A549 (cell line): Measurements from ENCODE around the gene FAAP24. TPM values are rescaled to one million over a fixed set of nuclear protein-coding genes. Genes with fewer than 3 reads are reported as not detected.

ENCODE experiments used
- ATOH8 ChIP-seq: fragments of 250-450 bp; sonication (Bioruptor Pico); IDR thresholded peaks from 2 replicates; pipeline ENCODE4 v1.5.0; 2020; ENCODE audit warnings: low read depth, mild to moderate bottlenecking, moderate library complexity
- BCL3 ChIP-seq: fragments of >200 bp; sonication (Bioruptor Twin); formaldehyde crosslinking; IDR thresholded peaks from 3 replicates; pipeline ENCODE4 v1.6.1; 2016
- CBX2 ChIP-seq: fragments of 200-600 bp; sonication (generic); IDR thresholded peaks from 2 replicates; pipeline ENCODE4 v1.6.1; 2016; ENCODE audit warnings: low read depth, mild to moderate bottlenecking, borderline replicate concordance
- EHF ChIP-seq: fragments of 250-450 bp; sonication (Bioruptor Pico); IDR thresholded peaks from 2 replicates; pipeline ENCODE4 v1.5.0; 2020; ENCODE audit warnings: mild to moderate bottlenecking
- EHMT2 ChIP-seq: fragments of 200-600 bp; sonication (generic); IDR thresholded peaks from 2 replicates; pipeline ENCODE4 v1.6.1; 2016; ENCODE audit warnings: antibody characterized with exemption, low read depth, mild to moderate bottlenecking, moderate library complexity
- HDAC2 ChIP-seq: fragments of 200-600 bp; sonication (generic); IDR thresholded peaks from 2 replicates; pipeline ENCODE4 v1.6.1; 2016
- HES2 ChIP-seq: fragments of >200 bp; sonication (Bioruptor Twin); formaldehyde crosslinking; IDR thresholded peaks from 2 replicates; pipeline ENCODE4 v1.6.1; 2016
- HEYL ChIP-seq: fragments of 250-450 bp; sonication (Bioruptor Pico); IDR thresholded peaks from 2 replicates; pipeline ENCODE4 v1.8.0; 2021; ENCODE audit warnings: mild to moderate bottlenecking, moderate library complexity
- HOXA7 ChIP-seq: fragments of 250-450 bp; sonication (Bioruptor Pico); IDR thresholded peaks from 2 replicates; pipeline ENCODE4 v1.5.0; 2020; ENCODE audit warnings: mild to moderate bottlenecking, moderate library complexity
- HOXB13 ChIP-seq: fragments of 250-450 bp; sonication (Bioruptor Pico); IDR thresholded peaks from 2 replicates; pipeline ENCODE4 v1.5.0; 2020; ENCODE audit warnings: low read depth, mild to moderate bottlenecking, moderate library complexity
- HOXB5 ChIP-seq: fragments of 250-450 bp; sonication (Bioruptor Pico); IDR thresholded peaks from 2 replicates; pipeline ENCODE4 v1.5.0; 2020; ENCODE audit warnings: mild to moderate bottlenecking, moderate library complexity
- JUN ChIP-seq, 2 experiments: fragments of >200 bp; sonication (Bioruptor Twin); formaldehyde crosslinking; IDR thresholded peaks; 2 replicates in 1 of 2; 3 replicates in 1 of 2; pipeline ENCODE4 v1.6.1; 2016 to 2017
- JUNB ChIP-seq: fragments of >200 bp; sonication (Bioruptor Twin); formaldehyde crosslinking; IDR thresholded peaks from 2 replicates; pipeline ENCODE4 v1.6.1; 2016
- KDM1A ChIP-seq: fragments of 200-600 bp; sonication (generic); IDR thresholded peaks from 2 replicates; pipeline ENCODE4 v1.6.1; 2016; ENCODE audit warnings: low read depth, mild to moderate bottlenecking
- MAFK ChIP-seq: fragments of 450-650 bp; IDR thresholded peaks from 2 replicates; pipeline ENCODE4 v1.6.1; 2014; ENCODE audit not compliant: partially characterized antibody
- MAX ChIP-seq: IDR thresholded peaks from 2 replicates; pipeline ENCODE4 v1.6.1; 2012
- MAZ ChIP-seq: fragments of 150-350 bp; IDR thresholded peaks from 2 replicates; pipeline ENCODE4 v1.6.1; 2014; ENCODE audit warnings: antibody characterized with exemption, low read depth, low read length, borderline replicate concordance
- NFE2L2 ChIP-seq: fragments of 150-350 bp; conservative IDR thresholded peaks from 2 replicates; pipeline ENCODE4 v1.6.1; 2014; ENCODE audit warnings: low read length
- NR3C1 ChIP-seq: fragments of >200 bp; sonication (Bioruptor Twin); formaldehyde crosslinking; IDR thresholded peaks from 3 replicates; pipeline ENCODE4 v1.6.1; 2017
- POLR2A ChIP-seq: IDR thresholded peaks from 2 replicates; pipeline ENCODE4 v1.6.1; 2012; ENCODE audit warnings: mild to moderate bottlenecking, low read length
- RAD21 ChIP-seq, 2 experiments: fragments of >200 bp in 1 of 2; sonication (Bioruptor Twin) in 1 of 2; formaldehyde crosslinking in 1 of 2; IDR thresholded peaks in 1 of 2; conservative IDR thresholded peaks in 1 of 2; 2 replicates in 1 of 2; 3 replicates in 1 of 2; pipeline ENCODE4 v1.6.1; 2012 to 2018; ENCODE audit warnings: inconsistent platforms in 1 of 2
- REST ChIP-seq: fragments of 200-600 bp; sonication (generic); IDR thresholded peaks from 2 replicates; pipeline ENCODE4 v1.6.1; 2016; ENCODE audit warnings: antibody characterized with exemption, mild to moderate bottlenecking, moderate library complexity
- SREBF2 ChIP-seq: fragments of 450-650 bp; IDR thresholded peaks from 2 replicates; pipeline ENCODE4 v1.6.1; 2014; ENCODE audit warnings: mild to moderate bottlenecking, moderate library complexity
- TFCP2L1 ChIP-seq: fragments of 250-450 bp; sonication (Bioruptor Pico); IDR thresholded peaks from 2 replicates; pipeline ENCODE4 v1.5.0; 2021; ENCODE audit warnings: mild to moderate bottlenecking
- ZC3H11A ChIP-seq: fragments of 450-650 bp; IDR thresholded peaks from 2 replicates; pipeline ENCODE4 v1.6.1; 2014; ENCODE audit warnings: antibody characterized with exemption, mild to moderate bottlenecking
- ZFP36 ChIP-seq: fragments of 450-650 bp; IDR thresholded peaks from 2 replicates; pipeline ENCODE4 v1.6.1; 2014; ENCODE audit warnings: borderline replicate concordance; ENCODE audit not compliant: partially characterized antibody
- ZNF302 ChIP-seq: fragments of 250-450 bp; sonication (Bioruptor Pico); IDR thresholded peaks from 2 replicates; pipeline ENCODE4 v1.9.0; 2021; ENCODE audit warnings: inconsistent platforms, mild to moderate bottlenecking, moderate library complexity
- polyA plus RNA-seq, 4 experiments: library from polyadenylated mRNA; depleted of rRNA in 3 of 4; stranded (reverse); fragments of >200 nt; fragmentation: RNase III in 1 of 4; extraction: RNeasy Plus Mini Kit Qiagen cat#74134 plus additional on column Dnase treatment in 1 of 4; gene quantifications; 2 replicates in 3 of 4; 3 replicates in 1 of 4; pipeline ENCODE4 v1.2.3, GENCODE V29; 2011 to 2017

FAAP24 gene
- polyA plus RNA-seq, 2 of the 4 experiments (the other 2 are of a cell fraction) = 14.2 to 14.4 TPM

GRCh38 chr19:32928806-32929205 is 43.2 kb upstream of the FAAP24 start (continued):
- TF ChIP-seq TFCP2L1 (CRISPR knock-in tag) (no peak), NFE2L2 (no peak), ATOH8 (CRISPR knock-in tag) (no peak), NR3C1 (no peak), POLR2A (no peak), SREBF2 (no peak), CBX2 (no peak), JUNB (peak; percentile 83), EHF (CRISPR knock-in tag) (no peak), HES2 (0 out of 2 replicates have a peak, but pooled peaks have one; percentile 23), KDM1A (no peak), EHMT2 (no peak), HDAC2 (no peak), MAZ (no peak), MAX (peak; percentile 58; the same call in 1 of the 2 replicates), MAFK (no peak), ZC3H11A (no peak), ZNF302 (CRISPR knock-in tag) (no peak), HOXB5 (CRISPR knock-in tag) (0 out of 2 replicates have a peak, but pooled peaks have one; percentile 14), HOXB13 (no peak), REST (no peak), RAD21 (conservative IDR thresholded peaks at IDR 0.05 in 1 of 2, IDR thresholded peaks at IDR 0.05 in 1 of 2) (peak in 1 of 2 experiments; percentile 28; a peak in 2 of 5 replicates), BCL3 (no peak), JUN (IDR thresholded peaks at IDR 0.05) (peak; percentile 27 to 75; a peak in 3 of 5 replicates), ZFP36 (no peak), HEYL (CRISPR knock-in tag) (no peak), HOXA7 (CRISPR knock-in tag) (no peak)
